Activated T-helper 17 cell treated with anti-CD3 and anti-CD28 coated beads, Interleukin-2, amount 50 U/mL, for 72 hours (primary cell): ENCODE measurements around the gene TAS1R3. TPM values are rescaled to one million over a fixed set of nuclear protein-coding genes. Genes with fewer than 3 reads are reported as not detected.
A peak's percentile ranks its signal among the peaks of the same experiment; 100 is the strongest.

ENCODE experiments used
- ATAC-seq: fragments of 150-1000 bp; cut with Tn5 transposase; replicated peaks from 2 replicates; pipeline ENCODE4 v1.10.0; 2021; ENCODE audit warnings: mild to moderate bottlenecking, moderate library complexity
- H3K27ac Mint-ChIP-seq: one replicate; pipeline ENCODE4 v1.8.0; 2022; ENCODE audit warnings: mixed read lengths
- H3K27me3 Mint-ChIP-seq: one replicate; pipeline ENCODE4 v1.8.0; 2022; ENCODE audit warnings: mixed read lengths
- H3K36me3 Mint-ChIP-seq: one replicate; pipeline ENCODE4 v1.8.0; 2022; ENCODE audit warnings: low read depth, mild to moderate bottlenecking, mixed read lengths
- H3K4me1 Mint-ChIP-seq: one replicate; pipeline ENCODE4 v1.8.0; 2022; ENCODE audit warnings: mixed read lengths
- H3K4me3 Mint-ChIP-seq: one replicate; pipeline ENCODE4 v1.8.0; 2022; ENCODE audit warnings: mild to moderate bottlenecking, mixed read lengths
- H3K9me3 Mint-ChIP-seq: one replicate; pipeline ENCODE4 v1.8.0; 2022; ENCODE audit warnings: mixed read lengths
- total RNA-seq, 2 donors: library from RNA; stranded (reverse); gene quantifications; one replicate each; pipeline ENCODE4 v1.2.3, GENCODE V29; 2022

Gene TAS1R3
- total RNA-seq, 2 donors from 2014 or later, result 0.71 to 1.1 TPM

GRCh38 chr1:1321477-1321876, 9.6 kb upstream of the TAS1R3 start:
- Mint-ChIP-seq H3K4me1 (peaks cover 13% of the 10 kb centered on the region), H3K36me3 (peaks cover 42% of the 10 kb centered on the region), H3K27ac (no peak overlapping the region), H3K4me3 (no peak overlapping the region), H3K9me3 (no peaks in the 10 kb centered on the region), H3K27me3 (no peaks in the 10 kb centered on the region)
- no peak for ATAC-seq

GRCh38 chr1:1322418-1322817, 8.7 kb upstream of the TAS1R3 start:
- Mint-ChIP-seq H3K9me3 (no peaks in the 10 kb centered on the region), H3K27me3 (no peaks in the 10 kb centered on the region), H3K36me3 (peaks cover 34% of the 10 kb centered on the region), H3K27ac (peak overlapping the region; percentile 86), H3K4me3 (peak overlapping the region; percentile 80), H3K4me1 (peaks cover 13% of the 10 kb centered on the region)
- no peak for ATAC-seq

- Mint-ChIP-seq H3K4me3 (peak overlapping the region; percentile 80), H3K36me3 (peaks cover 29% of the 10 kb centered on the region), H3K27ac (peak overlapping the region; percentile 86), H3K27me3 (no peaks in the 10 kb centered on the region), H3K9me3 (no peaks in the 10 kb centered on the region), H3K4me1 (peaks cover 13% of the 10 kb centered on the region)
- no peak for ATAC-seq
Measured at GRCh38 chr1:1322952-1323351, 8.1 kb upstream of the TAS1R3 start.

DNA sequence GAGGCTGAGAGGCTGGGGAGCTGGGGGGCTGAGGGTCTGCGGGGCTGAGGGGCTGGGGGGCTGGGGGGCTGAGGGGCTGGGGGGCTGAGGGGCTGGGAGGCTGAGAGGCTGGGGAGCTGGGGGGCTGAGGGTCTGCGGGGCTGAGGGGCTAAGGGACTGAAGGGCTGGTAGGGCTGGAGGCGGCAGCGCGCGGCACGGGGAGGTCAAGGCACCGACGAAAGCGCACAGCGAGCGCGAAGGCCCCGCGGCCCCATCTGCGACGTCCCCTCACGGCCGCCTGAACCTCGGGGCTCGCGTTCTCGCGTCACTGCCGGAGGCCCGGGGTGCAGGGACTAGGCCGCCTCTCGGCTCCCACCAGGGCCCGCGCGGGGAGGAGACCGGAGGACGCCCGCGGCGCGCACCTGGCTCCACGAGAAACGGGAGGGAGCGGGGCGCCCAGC, 7.0 kb upstream of the TAS1R3 start:
- peaks cover 18% of the 10 kb centered on the region for H3K36me3 Mint-ChIP-seq
- H3K4me1 Mint-ChIP-seq, result peaks cover 13% of the 10 kb centered on the region
- H3K27ac Mint-ChIP-seq, result peak overlapping the region; percentile 83
- H3K4me3 Mint-ChIP-seq, result peak overlapping the region; percentile 80
- no peaks in the 10 kb centered on the region for H3K27me3 Mint-ChIP-seq
- no peaks in the 10 kb centered on the region for H3K9me3 Mint-ChIP-seq
- ATAC-seq, result no peak

- Mint-ChIP-seq H3K27ac (peak within 1 kb of the TSS; percentile 86), H3K4me1 (peaks cover 13% of the 10 kb centered on the region), H3K9me3 (no peaks in the 10 kb centered on the region), H3K27me3 (no peaks in the 10 kb centered on the region), H3K4me3 (peak within 1 kb of the TSS; percentile 80), H3K36me3 (peaks cover 12% of the 10 kb centered on the region)
- peak; percentile 91 for ATAC-seq
Measured at GRCh38 chr1:1324524-1325287, 6.4 kb upstream of the TAS1R3 start, which contains the start of the genes CPTP and INTS11. Gene CPTP, plus strand, starts transcription at chr1:1324802. Its CDS starts 2,109 bp downstream, at chr1:1326911. Gene INTS11, minus strand, starts transcription at chr1:1324660. Its CDS starts 52 bp downstream, at chr1:1324608.

- Mint-ChIP-seq H3K4me1 (peaks cover 13% of the 10 kb centered on the region), H3K4me3 (peak overlapping the region; percentile 69), H3K36me3 (peaks cover 6% of the 10 kb centered on the region), H3K27ac (peak overlapping the region; percentile 59), H3K9me3 (no peaks in the 10 kb centered on the region), H3K27me3 (no peaks in the 10 kb centered on the region)
- no peak for ATAC-seq
Measured at GRCh38 chr1:1325288-1326074, 5.6 kb upstream of the TAS1R3 start.

- peak overlapping the region; percentile 59 for H3K27ac Mint-ChIP-seq
- ATAC-seq, result no peak
- H3K4me1 Mint-ChIP-seq, result peaks cover 13% of the 10 kb centered on the region
Measured at GRCh38 chr1:1326075-1326605, 4.9 kb upstream of the TAS1R3 start.

DNA sequence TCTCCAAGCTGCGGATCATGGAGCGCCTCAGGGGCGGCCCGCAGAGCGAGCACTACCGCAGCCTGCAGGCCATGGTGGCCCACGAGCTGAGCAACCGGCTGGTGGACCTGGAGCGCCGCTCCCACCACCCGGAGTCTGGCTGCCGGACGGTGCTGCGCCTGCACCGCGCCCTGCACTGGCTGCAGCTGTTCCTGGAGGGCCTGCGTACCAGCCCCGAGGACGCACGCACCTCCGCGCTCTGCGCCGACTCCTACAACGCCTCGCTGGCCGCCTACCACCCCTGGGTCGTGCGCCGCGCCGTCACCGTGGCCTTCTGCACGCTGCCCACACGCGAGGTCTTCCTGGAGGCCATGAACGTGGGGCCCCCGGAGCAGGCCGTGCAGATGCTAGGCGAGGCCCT, 3.8 kb upstream of the TAS1R3 start:
- peaks cover 10% of the 10 kb centered on the region for H3K4me1 Mint-ChIP-seq
- no peak overlapping the region for H3K27ac Mint-ChIP-seq
- peaks cover 6% of the 10 kb centered on the region for H3K36me3 Mint-ChIP-seq
- ATAC-seq, result no peak
- no peak overlapping the region for H3K4me3 Mint-ChIP-seq
- H3K9me3 Mint-ChIP-seq, result no peaks in the 10 kb centered on the region
- no peaks in the 10 kb centered on the region for H3K27me3 Mint-ChIP-seq

More at GRCh38 chr1:1326075-1326605, 4.9 kb upstream of the TAS1R3 start:
- Mint-ChIP-seq H3K4me3 (peak overlapping the region; percentile 69), H3K36me3 (peaks cover 6% of the 10 kb centered on the region), H3K9me3 (no peaks in the 10 kb centered on the region), H3K27me3 (no peaks in the 10 kb centered on the region)

DNA sequence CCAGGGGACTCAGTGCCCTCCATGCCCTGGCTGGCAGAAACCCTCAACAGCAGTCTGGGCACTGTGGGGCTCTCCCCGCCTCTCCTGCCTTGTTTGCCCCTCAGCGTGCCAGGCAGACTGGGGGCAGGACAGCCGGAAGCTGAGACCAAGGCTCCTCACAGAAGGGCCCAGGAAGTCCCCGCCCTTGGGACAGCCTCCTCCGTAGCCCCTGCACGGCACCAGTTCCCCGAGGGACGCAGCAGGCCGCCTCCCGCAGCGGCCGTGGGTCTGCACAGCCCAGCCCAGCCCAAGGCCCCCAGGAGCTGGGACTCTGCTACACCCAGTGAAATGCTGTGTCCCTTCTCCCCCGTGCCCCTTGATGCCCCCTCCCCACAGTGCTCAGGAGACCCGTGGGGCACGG, 2.8 kb upstream of the TAS1R3 start:
- Mint-ChIP-seq H3K9me3 (no peaks in the 10 kb centered on the region), H3K36me3 (peaks cover 6% of the 10 kb centered on the region), H3K4me3 (no peak overlapping the region), H3K27me3 (no peaks in the 10 kb centered on the region), H3K4me1 (peaks cover 6% of the 10 kb centered on the region), H3K27ac (no peak overlapping the region)
- ATAC-seq, result no peak

DNA sequence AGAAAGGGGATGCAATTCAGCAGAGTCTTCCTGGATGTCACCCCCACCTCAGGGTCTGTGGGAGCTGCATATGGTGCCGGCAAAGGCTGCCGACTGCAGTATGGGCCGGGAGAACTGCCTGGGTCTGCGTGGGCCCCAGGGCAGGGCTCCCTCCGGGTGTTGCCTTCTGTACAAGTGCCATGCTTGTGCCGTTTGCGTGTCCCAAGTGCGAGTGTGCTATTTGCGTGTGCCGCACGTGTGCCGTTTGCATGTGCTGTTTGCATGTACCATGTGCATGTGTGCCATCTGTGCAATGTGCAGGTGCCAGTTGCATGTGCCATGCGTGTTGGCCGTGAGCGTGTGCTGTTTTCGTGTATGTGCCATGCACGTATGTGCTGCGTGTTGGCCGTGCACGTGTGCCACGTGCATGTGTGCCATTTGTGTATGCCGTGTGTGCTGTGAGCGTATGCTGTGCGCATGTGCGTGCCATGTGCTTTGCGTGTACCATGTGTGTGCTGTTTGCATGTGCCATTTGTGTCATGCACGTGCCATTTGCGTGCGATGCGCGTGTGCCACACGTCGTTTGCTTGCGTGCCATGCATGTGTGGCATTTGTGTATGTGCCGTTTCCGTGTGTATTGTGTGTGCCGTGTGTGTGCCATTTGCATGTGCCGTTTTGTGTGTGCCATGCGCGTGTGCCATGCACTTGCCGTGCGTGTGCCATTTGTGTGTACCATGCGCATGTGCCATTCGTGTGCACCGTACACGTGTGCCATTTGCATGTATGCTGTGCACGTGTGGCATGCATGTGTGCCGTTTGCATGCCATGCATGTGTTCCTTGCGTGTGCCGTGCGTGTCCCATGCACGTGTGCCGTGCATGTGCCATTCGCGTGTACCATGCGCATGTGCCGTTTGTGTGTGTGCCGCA, 1.5 kb upstream of the TAS1R3 start:
- Mint-ChIP-seq H3K4me1 (no peaks in the 10 kb centered on the region), H3K27me3 (no peaks in the 10 kb centered on the region), H3K27ac (no peak overlapping the region)

GRCh38 chr1:1330366-1331067, 563 bp upstream of the TAS1R3 start:
- no peak for ATAC-seq
- Mint-ChIP-seq H3K36me3 (no peaks in the 10 kb centered on the region), H3K9me3 (no peaks in the 10 kb centered on the region), H3K27me3 (no peaks in the 10 kb centered on the region), H3K4me3 (no peak overlapping the region), H3K27ac (no peak overlapping the region), H3K4me1 (no peaks in the 10 kb centered on the region)

More for the DNA sequence above, 1.5 kb upstream of the TAS1R3 start:
- Mint-ChIP-seq H3K36me3 (no peaks in the 10 kb centered on the region), H3K9me3 (no peaks in the 10 kb centered on the region), H3K4me3 (no peak overlapping the region)
- no peak for ATAC-seq

DNA sequence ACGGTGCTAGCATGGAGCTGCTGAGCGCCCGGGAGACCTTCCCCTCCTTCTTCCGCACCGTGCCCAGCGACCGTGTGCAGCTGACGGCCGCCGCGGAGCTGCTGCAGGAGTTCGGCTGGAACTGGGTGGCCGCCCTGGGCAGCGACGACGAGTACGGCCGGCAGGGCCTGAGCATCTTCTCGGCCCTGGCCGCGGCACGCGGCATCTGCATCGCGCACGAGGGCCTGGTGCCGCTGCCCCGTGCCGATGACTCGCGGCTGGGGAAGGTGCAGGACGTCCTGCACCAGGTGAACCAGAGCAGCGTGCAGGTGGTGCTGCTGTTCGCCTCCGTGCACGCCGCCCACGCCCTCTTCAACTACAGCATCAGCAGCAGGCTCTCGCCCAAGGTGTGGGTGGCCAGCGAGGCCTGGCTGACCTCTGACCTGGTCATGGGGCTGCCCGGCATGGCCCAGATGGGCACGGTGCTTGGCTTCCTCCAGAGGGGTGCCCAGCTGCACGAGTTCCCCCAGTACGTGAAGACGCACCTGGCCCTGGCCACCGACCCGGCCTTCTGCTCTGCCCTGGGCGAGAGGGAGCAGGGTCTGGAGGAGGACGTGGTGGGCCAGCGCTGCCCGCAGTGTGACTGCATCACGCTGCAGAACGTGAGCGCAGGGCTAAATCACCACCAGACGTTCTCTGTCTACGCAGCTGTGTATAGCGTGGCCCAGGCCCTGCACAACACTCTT, 1.1 kb downstream of the TAS1R3 start:
- no peaks in the 10 kb centered on the region for H3K36me3 Mint-ChIP-seq
- H3K9me3 Mint-ChIP-seq, result no peaks in the 10 kb centered on the region
- H3K4me1 Mint-ChIP-seq, result no peaks in the 10 kb centered on the region
- no peak overlapping the region for H3K27ac Mint-ChIP-seq
- no peak overlapping the region for H3K4me3 Mint-ChIP-seq
- ATAC-seq, result no peak
- no peaks in the 10 kb centered on the region for H3K27me3 Mint-ChIP-seq
